Measurements from ENCODE around the gene SLC9A9. TPM values are rescaled to one million over a fixed set of nuclear protein-coding genes. Genes with fewer than 3 reads are reported as not detected.

The SLC9A9 gene
- total RNA-seq, 1 experiment from 2014 or later: 1.5 TPM

- intact Hi-C loops (cut with micrococcal nuclease; ENCODE audit: unreplicated experiment): loop anchor here (5.0 kb wide), 1 partner anchor 420 kb away; no protein-coding TSS in a partner anchor
- Mint-ChIP-seq H3K4me3 (ENCODE audit: low read depth, unreplicated experiment) (no peak overlapping the region), H3K36me3 (ENCODE audit: insufficient read depth, unreplicated experiment) (no peaks in the 10 kb centered on the region), H3K27me3 (ENCODE audit: unreplicated experiment) (peaks cover 25% of the 10 kb centered on the region), H3K4me1 (ENCODE audit: low read depth, unreplicated experiment) (no peaks in the 10 kb centered on the region), H3K27ac (ENCODE audit: unreplicated experiment) (no peak overlapping the region), H3K9me3 (ENCODE audit: low read depth, unreplicated experiment) (no peaks in the 10 kb centered on the region)
- CTCF ChIA-PET: interaction anchor here (1.6 kb wide), 1 partner anchor 57 kb away, joined by 3 read pairs; no protein-coding TSS in a partner anchor
- BruUV-seq (replicated peaks): no TSS peak
- no peak for TF ChIP-seq CTCF (IDR thresholded peaks at IDR 0.05; ENCODE audit: unreplicated experiment)
- no peak for DNase-seq
Observed at GRCh38 chr3:143222505-143222904, 625.8 kb downstream of the SLC9A9 start.

GRCh38 chr3:143221446-143221845 lies 626.8 kb downstream of the SLC9A9 start:
- Mint-ChIP-seq H3K9me3 (ENCODE audit: low read depth, unreplicated experiment) (no peaks in the 10 kb centered on the region), H3K36me3 (ENCODE audit: insufficient read depth, unreplicated experiment) (no peaks in the 10 kb centered on the region), H3K4me1 (ENCODE audit: low read depth, unreplicated experiment) (no peaks in the 10 kb centered on the region), H3K4me3 (ENCODE audit: low read depth, unreplicated experiment) (no peak overlapping the region), H3K27me3 (ENCODE audit: unreplicated experiment) (peaks cover 25% of the 10 kb centered on the region), H3K27ac (ENCODE audit: unreplicated experiment) (no peak overlapping the region)
- intact Hi-C loops (cut with micrococcal nuclease; ENCODE audit: unreplicated experiment): loop anchor here (5.0 kb wide), 1 partner anchor 421 kb away; no protein-coding TSS in a partner anchor
- CTCF ChIA-PET: interaction anchor here (1.6 kb wide), 1 partner anchor 56 kb away, joined by 3 read pairs; no protein-coding TSS in a partner anchor
- BruUV-seq (replicated peaks): no TSS peak
- no peak for TF ChIP-seq CTCF (IDR thresholded peaks at IDR 0.05; ENCODE audit: unreplicated experiment)
- DNase-seq: no peak

- intact Hi-C loops (cut with micrococcal nuclease; ENCODE audit: unreplicated experiment): loop anchor here (5.0 kb wide), 1 partner anchor 422 kb away; no protein-coding TSS in a partner anchor
- Mint-ChIP-seq H3K36me3 (ENCODE audit: insufficient read depth, unreplicated experiment) (no peaks in the 10 kb centered on the region), H3K27me3 (ENCODE audit: unreplicated experiment) (peaks cover 25% of the 10 kb centered on the region), H3K4me3 (ENCODE audit: low read depth, unreplicated experiment) (no peak overlapping the region), H3K4me1 (ENCODE audit: low read depth, unreplicated experiment) (no peaks in the 10 kb centered on the region), H3K27ac (ENCODE audit: unreplicated experiment) (no peak overlapping the region), H3K9me3 (ENCODE audit: low read depth, unreplicated experiment) (no peaks in the 10 kb centered on the region)
- CTCF ChIA-PET: no interaction called here
- DNase-seq: no peak
- no peak for TF ChIP-seq CTCF (IDR thresholded peaks at IDR 0.05; ENCODE audit: unreplicated experiment)
- BruUV-seq (replicated peaks): no TSS peak
Observed at GRCh38 chr3:143220741-143221140, 627.5 kb downstream of the SLC9A9 start.

- no peaks in the 10 kb centered on the region for H3K4me1 Mint-ChIP-seq (ENCODE audit: low read depth, unreplicated experiment)
- H3K9me3 Mint-ChIP-seq (ENCODE audit: low read depth, unreplicated experiment): no peaks in the 10 kb centered on the region
- H3K27ac Mint-ChIP-seq (ENCODE audit: unreplicated experiment): no peak overlapping the region
- no TSS peak for BruUV-seq (replicated peaks)
- peaks cover 25% of the 10 kb centered on the region for H3K27me3 Mint-ChIP-seq (ENCODE audit: unreplicated experiment)
- intact Hi-C loops (cut with micrococcal nuclease; ENCODE audit: unreplicated experiment): no loop called here
- CTCF ChIA-PET: no interaction called here
- DNase-seq: no peak
- no peak for TF ChIP-seq CTCF (IDR thresholded peaks at IDR 0.05; ENCODE audit: unreplicated experiment)
- no peaks in the 10 kb centered on the region for H3K36me3 Mint-ChIP-seq (ENCODE audit: insufficient read depth, unreplicated experiment)
- no peak overlapping the region for H3K4me3 Mint-ChIP-seq (ENCODE audit: low read depth, unreplicated experiment)
Observed at GRCh38 chr3:143218166-143218835, 630.0 kb downstream of the SLC9A9 start.

Measured in Calu3 (cell line).